HCT116 (cell line): Measurements from ENCODE around the gene CKS2.

Experiments
- CEBPB ChIP-seq: IDR thresholded peaks from 2 replicates; pipeline ENCODE4 v1.6.1; 2012; ENCODE audit warnings: low read depth
- CTCF ChIP-seq, 3 experiments: fragments of 200-600 bp in 1 of 3; sonication (generic) in 1 of 3; IDR thresholded peaks in 2 of 3; conservative IDR thresholded peaks in 1 of 3; 2 replicates each; pipeline ENCODE4 v1.5.1; 2012 to 2017; ENCODE audit warnings: low read depth in 2 of 3, low read length in 2 of 3, antibody characterized with exemption in 1 of 3, borderline replicate concordance in 1 of 3, control low read depth in 1 of 3, mild to moderate bottlenecking in 1 of 3, mixed read lengths in 1 of 3, mixed run types in 1 of 3, moderate library complexity in 1 of 3; ENCODE audit not compliant: insufficient read depth in 1 of 3
- EGR1 ChIP-seq: IDR thresholded peaks from 2 replicates; pipeline ENCODE4 v1.6.1; 2012; ENCODE audit warnings: low read depth
- JUND ChIP-seq: IDR thresholded peaks from 2 replicates; pipeline ENCODE4 v1.6.1; 2012
- MAX ChIP-seq: IDR thresholded peaks from 2 replicates; pipeline ENCODE4 v1.6.1; 2012
- POLR2A ChIP-seq: IDR thresholded peaks from 2 replicates; pipeline ENCODE4 v1.7.0; 2011; ENCODE audit warnings: borderline replicate concordance; ENCODE audit not compliant: insufficient read depth, insufficient read length; ENCODE audit errors: extremely low read depth
- POLR2AphosphoS5 ChIP-seq: IDR thresholded peaks from 2 replicates; pipeline ENCODE4 v1.6.1; 2011; ENCODE audit warnings: mild to moderate bottlenecking, low read depth, low read length, moderate library complexity
- REST ChIP-seq: IDR thresholded peaks from 2 replicates; pipeline ENCODE4 v1.6.1; 2012; ENCODE audit warnings: low read depth
- SIN3A ChIP-seq: IDR thresholded peaks from 2 replicates; pipeline ENCODE4 v1.6.1; 2012; ENCODE audit warnings: low read depth
- SP1 ChIP-seq: IDR thresholded peaks from 2 replicates; pipeline ENCODE4 v1.6.1; 2012; ENCODE audit warnings: low read depth
- YY1 ChIP-seq: IDR thresholded peaks from 2 replicates; pipeline ENCODE4 v1.6.1; 2011; ENCODE audit warnings: low read length, low read depth, moderate library complexity, mild to moderate bottlenecking; ENCODE audit not compliant: insufficient replicate concordance; ENCODE audit errors: extremely low read depth
- ZNF274 ChIP-seq: fragments of 200-500 bp; sonication (Bioruptor generic); IDR thresholded peaks from 2 replicates; pipeline ENCODE4 v1.6.1; 2014; ENCODE audit warnings: mild to moderate bottlenecking, low read depth, low read length, inconsistent platforms

GRCh38 chr9:89342948-89343347 is 32.0 kb downstream of the CKS2 start:
- TF ChIP-seq MAX (no peak), CTCF (IDR thresholded peaks at IDR 0.05 in 2 of 3, conservative IDR thresholded peaks at IDR 0.05 in 1 of 3; ENCODE audit: borderline replicate concordance in 1 of 3, insufficient read depth in 1 of 3, low read depth in 2 of 3, low read length in 2 of 3) (no peak), POLR2A (no peak), YY1 (no peak), CEBPB (no peak), REST (no peak), SP1 (no peak), JUND (no peak), SIN3A (no peak), EGR1 (no peak), ZNF274 (no peak), POLR2AphosphoS5 (no peak)
